CD4-positive, alpha-beta T cell (primary cell): ENCODE results near the gene CACNA1H. TPM values are rescaled to one million over a fixed set of nuclear protein-coding genes. Genes with fewer than 3 reads are reported as not detected.

Source experiments
- ATAC-seq: fragments of 200-7000 bp; cut with Tn5 transposase; one replicate; pipeline ENCODE4 v1.10.0; 2022; ENCODE audit warnings: mild to moderate bottlenecking; ENCODE audit not compliant: poor library complexity
- CTCF ChIA-PET: fragments of 350-600 bp; sonication (Branson Sonifier 250); formaldehyde crosslinking; loops from one replicate; lab custom pipeline; 2021; ENCODE audit warnings: antibody characterized with exemption, inconsistent platforms; lab: Charles Lee
- POLR2A ChIA-PET: fragments of 350-600 bp; sonication (Branson Sonifier 250); formaldehyde crosslinking; loops from one replicate; lab custom pipeline; 2021; ENCODE audit warnings: antibody characterized with exemption, inconsistent platforms; lab: Charles Lee
- DNase-seq, 14 experiments: peaks; one replicate each; pipeline ENCODE4 v3.0.0-alpha.2; 2013 to 2020; ENCODE audit warnings: mixed read lengths in 2 of 14
- H3K27ac ChIP-seq, 2 donors: one replicate each; pipeline versions ENCODE4 v1.5.1 to v1.7.0; 2013; ENCODE audit warnings: low read length in 2 of 2, low read depth in 1 of 2, mild to moderate bottlenecking in 1 of 2
- H3K27me3 ChIP-seq, 2 experiments: 1 replicate in 1 of 2; 2 replicates in 1 of 2; pipeline versions ENCODE4 v1.6.1 to v1.7.0; 2013; ENCODE audit warnings: low read length in 2 of 2, control low read depth in 1 of 2, mild to moderate bottlenecking in 1 of 2, moderate library complexity in 1 of 2; ENCODE audit not compliant: insufficient read depth in 2 of 2, control insufficient read depth in 1 of 2
- H3K36me3 ChIP-seq: one replicate; pipeline ENCODE4 v1.6.1; 2013; ENCODE audit warnings: low read length, control low read depth; ENCODE audit not compliant: insufficient read depth
- H3K4me1 ChIP-seq: one replicate; pipeline ENCODE4 v1.6.1; 2013; ENCODE audit warnings: low read length, control low read depth; ENCODE audit not compliant: insufficient read depth
- H3K4me3 ChIP-seq: one replicate; pipeline ENCODE4 v1.5.1; 2013; ENCODE audit warnings: mild to moderate bottlenecking, low read length, moderate library complexity
- H3K9me3 ChIP-seq, 2 experiments: 1 replicate in 1 of 2; 2 replicates in 1 of 2; pipeline versions ENCODE4 v1.6.1 to v1.7.0; 2013; ENCODE audit warnings: low read length in 2 of 2, mild to moderate bottlenecking in 2 of 2, control low read depth in 1 of 2, moderate library complexity in 1 of 2; ENCODE audit not compliant: control insufficient read depth in 1 of 2, insufficient read depth in 1 of 2
- H3K27ac Mint-ChIP-seq: one replicate; pipeline ENCODE4 v1.8.0; 2020; ENCODE audit warnings: mixed read lengths
- H3K27me3 Mint-ChIP-seq: one replicate; pipeline ENCODE4 v1.8.0; 2021; ENCODE audit warnings: mixed read lengths
- H3K36me3 Mint-ChIP-seq: one replicate; pipeline ENCODE4 v1.8.0; 2021; ENCODE audit warnings: low read depth, mixed read lengths
- H3K4me1 Mint-ChIP-seq: one replicate; pipeline ENCODE4 v1.8.0; 2021; ENCODE audit warnings: low read depth, mixed read lengths
- H3K4me3 Mint-ChIP-seq: one replicate; pipeline ENCODE4 v1.8.0; 2020; ENCODE audit warnings: mild to moderate bottlenecking, mixed read lengths
- H3K9me3 Mint-ChIP-seq: one replicate; pipeline ENCODE4 v1.8.0; 2020; ENCODE audit warnings: mixed read lengths
- intact Hi-C, 2 experiments: fragments of 100-400 bp; cut with DNase I in 1 of 2; cut with micrococcal nuclease in 1 of 2; formaldehyde crosslinking; loops; one replicate each; pipeline versions ENCODE4 v1.15.1 to v1.9.0; 2023 to 2025; cut with DNase I, micrococcal nuclease
- total RNA-seq, 174 experiments: library from RNA in 2 of 174; stranded (reverse) in 2 of 174; gene quantifications; one replicate each; pipeline ENCODE4 v1.2.3 and lab custom pipeline; 2021 to 2026
- TF ChIP-seq, protein P1 (sequence below): fragments of 200-600 bp; IDR thresholded peaks from one replicate; pipeline ENCODE4 v1.8.0; 2022; ENCODE audit warnings: antibody characterized with exemption, mild to moderate bottlenecking

Gene CACNA1H
- total RNA-seq, 2 experiments from 2014 or later, result 5.7 to 6.3 TPM

DNA sequence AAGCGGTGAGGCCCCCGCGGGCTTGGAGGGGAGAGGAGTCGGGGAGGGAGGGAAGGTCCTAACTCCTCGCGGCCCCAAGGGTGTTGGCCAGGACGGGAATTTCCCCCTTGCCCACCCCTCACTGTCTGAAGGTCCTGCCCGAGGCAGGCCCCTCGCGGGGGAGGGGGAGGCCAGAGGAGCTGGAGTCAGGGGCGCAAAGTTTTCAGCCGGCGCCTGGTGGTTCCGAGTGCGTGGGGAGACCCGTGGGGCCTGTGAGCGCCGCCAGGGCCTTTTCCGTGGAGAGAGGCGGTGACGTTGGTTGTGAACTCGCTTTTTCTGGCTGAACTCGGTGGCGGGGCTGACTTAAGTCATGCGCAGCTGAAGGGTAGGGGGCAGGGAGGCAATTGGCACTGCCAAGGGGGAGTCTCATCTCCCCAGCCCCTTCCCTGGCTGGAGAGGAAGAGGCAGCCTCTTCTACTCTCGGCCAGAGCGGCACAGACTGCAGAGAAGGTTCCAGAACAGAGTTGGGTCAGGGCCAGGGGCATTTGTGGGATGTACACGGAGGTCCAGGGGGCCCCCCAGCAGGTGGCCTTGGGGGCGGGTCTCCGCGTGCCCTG, 1.5 kb downstream of the CACNA1H start:
- Mint-ChIP-seq H3K9me3 (no peaks in the 10 kb centered on the region), H3K4me3 (peak overlapping the region; percentile 51), H3K27ac (no peak overlapping the region), H3K27me3 (peaks cover 14% of the 10 kb centered on the region), H3K36me3 (no peaks in the 10 kb centered on the region), H3K4me1 (no peaks in the 10 kb centered on the region)
- Histone ChIP-seq H3K27me3 (peaks cover 25 to 40% of the 10 kb centered on the region in 2 experiments), H3K4me1 (peaks cover 18% of the 10 kb centered on the region), H3K9me3 (peaks cover 0 to 42% of the 10 kb centered on the region in 2 experiments), H3K36me3 (no peaks in the 10 kb centered on the region), H3K4me3 (no peak overlapping the region), H3K27ac (no peak overlapping the region)
- ChIA-PET CTCF (no interaction called here), POLR2A (interaction anchor here (0.6 kb wide), 1 partner anchor 912 kb away, joined by 3 read pairs; no protein-coding TSS in a partner anchor)
- TF ChIP-seq, protein P1, sequence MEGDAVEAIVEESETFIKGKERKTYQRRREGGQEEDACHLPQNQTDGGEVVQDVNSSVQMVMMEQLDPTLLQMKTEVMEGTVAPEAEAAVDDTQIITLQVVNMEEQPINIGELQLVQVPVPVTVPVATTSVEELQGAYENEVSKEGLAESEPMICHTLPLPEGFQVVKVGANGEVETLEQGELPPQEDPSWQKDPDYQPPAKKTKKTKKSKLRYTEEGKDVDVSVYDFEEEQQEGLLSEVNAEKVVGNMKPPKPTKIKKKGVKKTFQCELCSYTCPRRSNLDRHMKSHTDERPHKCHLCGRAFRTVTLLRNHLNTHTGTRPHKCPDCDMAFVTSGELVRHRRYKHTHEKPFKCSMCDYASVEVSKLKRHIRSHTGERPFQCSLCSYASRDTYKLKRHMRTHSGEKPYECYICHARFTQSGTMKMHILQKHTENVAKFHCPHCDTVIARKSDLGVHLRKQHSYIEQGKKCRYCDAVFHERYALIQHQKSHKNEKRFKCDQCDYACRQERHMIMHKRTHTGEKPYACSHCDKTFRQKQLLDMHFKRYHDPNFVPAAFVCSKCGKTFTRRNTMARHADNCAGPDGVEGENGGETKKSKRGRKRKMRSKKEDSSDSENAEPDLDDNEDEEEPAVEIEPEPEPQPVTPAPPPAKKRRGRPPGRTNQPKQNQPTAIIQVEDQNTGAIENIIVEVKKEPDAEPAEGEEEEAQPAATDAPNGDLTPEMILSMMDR, result no peak
- ATAC-seq (no peak), DNase-seq (no peak)
- intact Hi-C loops, result no loop called here

DNA sequence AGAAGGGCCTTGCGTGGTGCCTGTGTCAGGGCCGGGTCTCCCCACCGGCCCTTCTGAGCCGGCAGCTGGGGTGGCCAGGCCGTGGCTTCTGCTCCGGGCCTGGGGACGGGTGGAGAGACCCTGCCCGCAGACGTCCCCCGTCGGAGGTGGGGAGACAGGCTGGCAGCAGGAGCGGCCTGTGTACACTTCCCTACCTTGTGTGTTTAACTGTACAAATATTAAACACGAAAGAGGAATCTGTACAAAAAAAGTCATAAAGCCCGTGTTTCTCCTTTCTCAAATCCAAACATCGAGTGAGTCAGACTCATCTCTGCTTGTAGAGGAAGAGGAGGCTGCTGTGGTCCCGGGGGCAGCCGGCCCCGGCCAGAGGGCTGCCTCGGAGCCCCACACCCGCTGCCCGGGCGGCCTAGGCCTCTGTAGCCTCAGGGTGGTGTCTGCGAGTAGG, 2.0 kb downstream of the CACNA1H start:
- CTCF ChIA-PET, result no interaction called here
- no peak overlapping the region for H3K27ac Mint-ChIP-seq
- H3K27me3 ChIP-seq, result peaks cover 29 to 40% of the 10 kb centered on the region in 2 experiments
- H3K4me1 ChIP-seq, result peaks cover 18% of the 10 kb centered on the region
- intact Hi-C loops, result no loop called here
- no peaks in the 10 kb centered on the region for H3K9me3 Mint-ChIP-seq
- TF ChIP-seq, protein P1, result no peak
- peaks cover 19% of the 10 kb centered on the region for H3K27me3 Mint-ChIP-seq
- no peaks in the 10 kb centered on the region for H3K36me3 ChIP-seq
- H3K27ac ChIP-seq, result no peak overlapping the region
- H3K4me3 ChIP-seq, result no peak overlapping the region
- no peaks in the 10 kb centered on the region for H3K4me1 Mint-ChIP-seq
- H3K36me3 Mint-ChIP-seq, result no peaks in the 10 kb centered on the region
- POLR2A ChIA-PET, result interaction anchor here (0.6 kb wide), 1 partner anchor 912 kb away, joined by 3 read pairs; no protein-coding TSS in a partner anchor
- no peak for DNase-seq
- no peak for ATAC-seq
- H3K4me3 Mint-ChIP-seq, result no peak overlapping the region
- H3K9me3 ChIP-seq, result peaks cover 0 to 37% of the 10 kb centered on the region in 2 experiments

DNA sequence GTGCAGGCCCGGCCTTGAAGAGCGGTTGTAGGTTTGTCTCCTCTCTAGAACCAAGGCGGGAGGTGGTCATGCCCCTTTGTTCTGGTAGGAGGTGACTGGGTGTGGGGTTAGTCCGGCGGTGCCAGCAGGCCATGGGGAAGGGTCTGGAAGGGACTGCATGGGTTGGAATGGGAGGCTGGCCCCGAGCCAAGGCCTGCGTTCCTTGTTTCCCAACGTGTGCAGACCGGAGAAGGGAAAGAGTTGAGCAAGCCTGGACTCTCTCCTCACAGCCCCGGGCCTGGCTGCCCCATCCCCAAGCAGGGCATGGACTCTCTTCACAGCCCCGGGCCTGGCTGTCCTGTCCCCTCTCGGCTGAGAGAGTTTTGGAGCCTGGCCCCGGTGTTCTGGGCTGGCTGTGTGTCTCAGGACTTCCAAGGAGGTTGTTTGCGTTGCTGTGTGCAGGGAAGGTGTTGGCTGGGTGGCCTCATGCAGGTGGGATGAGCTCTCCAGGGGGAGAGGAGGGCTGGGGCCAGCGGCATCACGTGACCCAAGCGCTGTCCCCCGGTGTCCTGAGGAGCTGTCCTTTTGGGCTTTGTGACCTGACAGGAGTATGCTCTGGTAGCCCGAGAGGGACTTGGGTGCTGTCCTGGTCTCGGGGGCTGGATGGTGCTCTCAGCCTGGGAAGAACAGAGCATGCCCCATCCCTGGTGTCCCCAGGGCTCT, 2.6 kb downstream of the CACNA1H start:
- intact Hi-C loops, result no loop called here
- no peak overlapping the region for H3K4me3 Mint-ChIP-seq
- H3K36me3 ChIP-seq, result no peaks in the 10 kb centered on the region

More for the DNA sequence above, 2.6 kb downstream of the CACNA1H start:
- Mint-ChIP-seq H3K27ac (no peak overlapping the region), H3K36me3 (no peaks in the 10 kb centered on the region), H3K9me3 (no peaks in the 10 kb centered on the region), H3K27me3 (peaks cover 20% of the 10 kb centered on the region), H3K4me1 (no peaks in the 10 kb centered on the region)
- H3K27ac ChIP-seq, result no peak overlapping the region
- peaks cover 18% of the 10 kb centered on the region for H3K4me1 ChIP-seq
- TF ChIP-seq, protein P1, result no peak
- no peak for DNase-seq
- H3K9me3 ChIP-seq, result peaks cover 0 to 35% of the 10 kb centered on the region in 2 experiments
- no peak overlapping the region for H3K4me3 ChIP-seq
- POLR2A ChIA-PET, result no interaction called here
- H3K27me3 ChIP-seq, result peaks cover 29 to 40% of the 10 kb centered on the region in 2 experiments
- CTCF ChIA-PET, result no interaction called here
- ATAC-seq, result no peak
